ENCODE data around the gene XYLT1. TPM values are rescaled to one million over a fixed set of nuclear protein-coding genes. Genes with fewer than 3 reads are reported as not detected.
A peak's percentile ranks its signal among the peaks of the same experiment; 100 is the strongest.

Gene XYLT1
- total RNA-seq, 5 donors from 2014 or later (not counting 1 experiment from before 2014, with no cell fraction given): 25.8 to 70.6 (median 57.8) TPM

DNA sequence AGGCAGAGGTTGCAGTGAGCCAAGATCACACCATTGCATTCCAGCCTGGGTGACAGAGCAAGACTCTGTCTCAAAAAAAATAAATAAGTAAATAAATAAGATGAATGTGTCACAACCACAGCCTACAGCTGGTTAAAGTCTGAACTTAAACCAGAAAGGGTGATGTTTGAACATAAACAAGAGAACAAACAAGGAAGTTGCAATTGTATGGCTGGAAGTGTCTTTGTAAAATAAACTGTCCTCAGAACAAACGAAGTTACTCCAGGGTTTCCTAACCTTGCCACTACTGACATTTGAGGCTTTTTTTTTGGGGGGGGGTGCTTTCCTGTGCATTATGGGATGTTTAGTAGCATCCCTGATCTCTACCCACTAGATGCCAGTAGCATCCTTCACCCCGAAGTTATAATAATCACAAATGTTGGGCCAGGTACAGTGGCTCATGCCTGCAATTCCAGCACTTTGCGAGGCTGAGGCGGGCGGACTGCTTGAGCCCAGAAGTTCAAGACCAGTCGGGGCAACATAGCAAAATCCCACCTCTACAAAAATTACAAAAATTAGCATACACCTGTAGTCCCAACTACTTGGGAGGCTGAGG is 119.2 kb downstream of the XYLT1 start:
- H3K9me3 ChIP-seq: no peaks in the 10 kb centered on the region
- Mint-ChIP-seq H3K9me3 (no peaks in the 10 kb centered on the region), H3K4me3 (peak overlapping the region in 1 of 3 donors; percentile 26), H3K4me1 (peaks cover 59 to 69% (median 68%) of the 10 kb centered on the region in 3 donors), H3K27ac (peak overlapping the region in 1 of 2 donors; percentile 61), H3K36me3 (peaks cover 37% of the 10 kb centered on the region), H3K27me3 (no peaks in the 10 kb centered on the region)
- POLR2A ChIA-PET: no interaction called here
- peak in 1 of 4 experiments; percentile 36 for ATAC-seq (replicated peaks in 1 of 4)
- DNase-seq: peak in 1 of 35 experiments; percentile 37
- H3K27ac ChIP-seq (ENCODE audit: low read length): no peak overlapping the region
- no peak overlapping the region for H3K4me3 ChIP-seq (ENCODE audit: control insufficient read depth in 1 of 2, extremely low read depth in 1 of 2, low read length in 1 of 2)
- CTCF ChIA-PET: no interaction called here
- H3K4me1 ChIP-seq (ENCODE audit: control insufficient read depth in 1 of 2, extremely low read depth in 1 of 2, insufficient read depth in 2 of 2, low read length in 2 of 2): peaks cover 4 to 39% of the 10 kb centered on the region in 2 experiments
- H3K36me3 ChIP-seq (ENCODE audit: control insufficient read depth in 2 of 2, extremely low read depth in 1 of 2, insufficient read depth in 1 of 2, low read length in 1 of 2): peaks cover 0 to 13% of the 10 kb centered on the region in 2 donors
- H3K27me3 ChIP-seq (replicated peaks in 1 of 2; ENCODE audit: control insufficient read depth in 2 of 2, extremely low read depth in 1 of 2, insufficient read depth in 2 of 2, low read length in 1 of 2): no peaks in the 10 kb centered on the region
- no CpG with 5 or more reads among the region's 6 CpGs for WGBS (ENCODE audit: insufficient coverage)

DNA sequence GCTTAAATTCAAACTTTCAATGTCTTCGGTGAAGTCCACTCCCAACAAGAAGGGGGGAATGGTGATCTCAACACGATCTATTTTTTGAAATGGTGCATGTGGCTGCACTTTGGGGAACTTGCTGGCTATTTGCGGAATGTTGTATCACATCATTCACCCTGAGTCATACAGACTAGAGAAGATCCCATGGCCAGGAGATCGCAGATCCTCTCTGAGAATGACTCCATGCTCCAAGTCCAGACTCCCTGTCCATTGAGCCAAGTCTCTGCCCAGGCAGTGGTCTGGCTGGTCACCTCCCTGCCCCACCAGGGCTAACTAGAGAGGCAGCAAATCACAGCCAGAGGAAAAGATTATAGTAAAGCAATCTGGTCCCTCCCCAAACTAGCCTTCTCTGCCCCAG is 120.6 kb downstream of the XYLT1 start:
- no peak overlapping the region for H3K27ac ChIP-seq (ENCODE audit: low read length)
- Mint-ChIP-seq H3K27ac (no peak overlapping the region), H3K27me3 (no peaks in the 10 kb centered on the region), H3K9me3 (no peaks in the 10 kb centered on the region), H3K4me3 (no peak overlapping the region), H3K4me1 (peaks cover 63 to 77% (median 70%) of the 10 kb centered on the region in 3 donors), H3K36me3 (peaks cover 36% of the 10 kb centered on the region)
- ATAC-seq (replicated peaks in 1 of 4) (no peak), DNase-seq (no peak)
- CTCF ChIA-PET: no interaction called here
- H3K9me3 ChIP-seq: no peaks in the 10 kb centered on the region
- H3K4me1 ChIP-seq (ENCODE audit: control insufficient read depth in 1 of 2, extremely low read depth in 1 of 2, insufficient read depth in 2 of 2, low read length in 2 of 2): peaks cover 7 to 48% of the 10 kb centered on the region in 2 experiments
- POLR2A ChIA-PET: no interaction called here
- H3K4me3 ChIP-seq (ENCODE audit: control insufficient read depth in 1 of 2, extremely low read depth in 1 of 2, low read length in 1 of 2): no peak overlapping the region
- WGBS (ENCODE audit: insufficient coverage): 93% methylated on average over 4 of the region's 4 CpGs
- peaks cover 0 to 13% of the 10 kb centered on the region in 2 donors for H3K36me3 ChIP-seq (ENCODE audit: control insufficient read depth in 2 of 2, extremely low read depth in 1 of 2, insufficient read depth in 1 of 2, low read length in 1 of 2)
- no peaks in the 10 kb centered on the region for H3K27me3 ChIP-seq (replicated peaks in 1 of 2; ENCODE audit: control insufficient read depth in 2 of 2, extremely low read depth in 1 of 2, insufficient read depth in 2 of 2, low read length in 1 of 2)

DNA sequence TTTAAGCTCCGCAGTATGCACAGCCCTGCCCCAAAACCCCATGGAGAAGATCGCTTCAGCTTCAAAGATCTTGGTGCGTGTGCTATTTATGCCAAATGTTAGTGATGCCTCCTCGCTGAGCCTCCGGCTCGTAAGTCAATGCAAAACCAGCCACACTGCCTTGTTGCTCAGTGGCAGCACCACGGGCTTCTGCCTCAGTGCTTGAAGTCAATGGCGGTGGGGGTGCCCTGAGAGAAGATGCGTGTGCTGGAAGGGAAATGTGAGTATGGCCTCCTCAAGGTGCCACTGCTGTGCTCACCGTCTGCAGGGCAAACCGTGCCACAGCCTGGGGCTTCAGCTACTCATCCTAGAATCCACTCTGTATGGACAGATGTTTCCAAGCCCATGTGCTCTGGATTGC is 121.9 kb downstream of the XYLT1 start:
- H3K27me3 ChIP-seq (replicated peaks in 1 of 2; ENCODE audit: control insufficient read depth in 2 of 2, extremely low read depth in 1 of 2, insufficient read depth in 2 of 2, low read length in 1 of 2): no peaks in the 10 kb centered on the region
- DNase-seq (no peak), ATAC-seq (replicated peaks in 1 of 4) (no peak)
- peaks cover 29% of the 10 kb centered on the region for H3K36me3 Mint-ChIP-seq
- no peaks in the 10 kb centered on the region for H3K9me3 Mint-ChIP-seq
- no peaks in the 10 kb centered on the region for H3K9me3 ChIP-seq
- CTCF ChIA-PET: no interaction called here
- POLR2A ChIA-PET: no interaction called here
- peaks cover 71 to 84% (median 76%) of the 10 kb centered on the region in 3 donors for H3K4me1 Mint-ChIP-seq
- no peaks in the 10 kb centered on the region for H3K27me3 Mint-ChIP-seq
- peaks cover 15 to 56% of the 10 kb centered on the region in 2 experiments for H3K4me1 ChIP-seq (ENCODE audit: control insufficient read depth in 1 of 2, extremely low read depth in 1 of 2, insufficient read depth in 2 of 2, low read length in 2 of 2)
- 91% methylated on average over 8 of the region's 11 CpGs for WGBS (ENCODE audit: insufficient coverage)
- H3K27ac ChIP-seq (ENCODE audit: low read length): no peak overlapping the region
- H3K36me3 ChIP-seq (ENCODE audit: control insufficient read depth in 2 of 2, extremely low read depth in 1 of 2, insufficient read depth in 1 of 2, low read length in 1 of 2): peaks cover 0 to 2% of the 10 kb centered on the region in 2 donors
- H3K27ac Mint-ChIP-seq: peak overlapping the region; percentile 25 to 87
- no peak overlapping the region for H3K4me3 Mint-ChIP-seq
- H3K4me3 ChIP-seq (ENCODE audit: control insufficient read depth in 1 of 2, extremely low read depth in 1 of 2, low read length in 1 of 2): no peak overlapping the region

DNA sequence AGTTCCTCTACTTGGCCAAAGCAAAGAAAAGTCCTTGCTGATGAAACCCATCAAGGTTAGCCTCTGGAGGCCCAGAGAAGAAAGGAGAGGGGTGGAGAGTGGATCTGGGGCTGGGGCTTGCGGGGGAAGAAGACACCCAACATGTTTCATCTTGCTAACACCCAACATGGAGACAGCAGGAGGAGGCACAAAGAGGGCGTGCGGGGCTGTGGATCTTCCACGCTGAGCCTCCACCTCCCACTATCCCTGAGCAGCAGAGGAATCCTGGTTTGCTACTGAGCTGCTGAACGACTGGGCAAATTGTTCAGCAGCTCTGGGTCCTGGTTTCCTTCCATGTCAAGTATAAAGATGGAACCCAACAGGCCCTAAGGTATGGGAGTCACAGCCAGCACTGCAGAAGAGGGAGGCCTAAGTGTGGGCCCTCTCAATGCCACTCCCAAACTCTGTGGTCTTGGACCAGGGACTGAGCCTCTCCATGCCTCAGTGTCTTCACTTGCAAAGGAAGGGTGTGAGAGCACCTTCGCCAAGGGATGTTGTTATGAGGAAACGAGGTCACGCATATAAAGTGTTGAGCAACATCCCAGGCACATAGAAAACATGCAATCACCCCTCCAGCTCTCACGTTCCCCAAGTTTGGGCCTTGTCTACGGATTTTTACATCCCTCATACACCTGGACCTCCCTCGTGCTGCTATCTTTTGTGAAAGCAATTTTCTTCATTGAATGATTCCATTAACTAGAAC is 122.5 kb downstream of the XYLT1 start:
- Histone ChIP-seq H3K4me1 (ENCODE audit: control insufficient read depth in 1 of 2, extremely low read depth in 1 of 2, insufficient read depth in 2 of 2, low read length in 2 of 2) (peaks cover 18 to 62% of the 10 kb centered on the region in 2 experiments), H3K4me3 (ENCODE audit: control insufficient read depth in 1 of 2, extremely low read depth in 1 of 2, low read length in 1 of 2) (no peak overlapping the region), H3K9me3 (no peaks in the 10 kb centered on the region), H3K36me3 (ENCODE audit: control insufficient read depth in 2 of 2, extremely low read depth in 1 of 2, insufficient read depth in 1 of 2, low read length in 1 of 2) (peaks cover 0 to 2% of the 10 kb centered on the region in 2 donors), H3K27ac (ENCODE audit: low read length) (peak overlapping the region; percentile 61), H3K27me3 (replicated peaks in 1 of 2; ENCODE audit: control insufficient read depth in 2 of 2, extremely low read depth in 1 of 2, insufficient read depth in 2 of 2, low read length in 1 of 2) (no peaks in the 10 kb centered on the region)
- POLR2A ChIA-PET: interaction anchor here in 1 of 2 donors (0.5 kb wide), 1 partner anchor 116 kb away, joined by 4 read pairs; no protein-coding TSS in a partner anchor
- peaks cover 71 to 85% (median 76%) of the 10 kb centered on the region in 3 donors for H3K4me1 Mint-ChIP-seq
- peak overlapping the region; percentile 87 to 91 for H3K27ac Mint-ChIP-seq
- H3K4me3 Mint-ChIP-seq: no peak overlapping the region
- no peaks in the 10 kb centered on the region for H3K27me3 Mint-ChIP-seq
- DNase-seq (peak in 1 of 35 experiments; percentile 12), ATAC-seq (replicated peaks in 1 of 4) (no peak)
- CTCF ChIA-PET: no interaction called here
- H3K36me3 Mint-ChIP-seq: peaks cover 25% of the 10 kb centered on the region
- no peaks in the 10 kb centered on the region for H3K9me3 Mint-ChIP-seq
- 94% methylated on average over 4 of the region's 11 CpGs for WGBS (ENCODE audit: insufficient coverage)

DNA sequence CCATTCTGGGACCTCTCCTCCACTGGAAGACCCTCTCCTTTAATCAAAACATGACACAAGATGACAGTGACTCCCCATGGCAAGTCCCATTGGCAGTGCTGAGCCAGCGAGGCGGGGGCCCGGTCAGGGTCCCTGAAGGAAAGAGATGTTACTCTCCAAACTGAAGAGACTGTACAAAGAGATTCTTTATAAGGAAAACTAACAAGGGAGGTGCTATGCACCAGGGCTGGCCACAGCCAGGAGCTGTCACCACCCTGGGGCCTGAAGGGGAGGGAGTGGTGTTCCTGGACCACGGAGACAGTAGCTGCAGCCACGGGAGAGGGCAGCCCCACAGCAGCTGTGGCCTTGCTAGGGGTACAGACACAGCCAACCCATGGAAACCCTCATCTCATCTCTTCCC is 123.1 kb downstream of the XYLT1 start:
- Mint-ChIP-seq H3K27me3 (no peaks in the 10 kb centered on the region), H3K4me3 (peak overlapping the region; percentile 5 to 62 (median 43)), H3K9me3 (no peaks in the 10 kb centered on the region), H3K36me3 (peaks cover 29% of the 10 kb centered on the region), H3K27ac (peak overlapping the region; percentile 87 to 91), H3K4me1 (peaks cover 73 to 85% (median 76%) of the 10 kb centered on the region in 3 donors)
- no peak for DNase-seq
- H3K9me3 ChIP-seq: no peaks in the 10 kb centered on the region
- H3K4me1 ChIP-seq (ENCODE audit: control insufficient read depth in 1 of 2, extremely low read depth in 1 of 2, insufficient read depth in 2 of 2, low read length in 2 of 2): peaks cover 20 to 68% of the 10 kb centered on the region in 2 experiments
- H3K27ac ChIP-seq (ENCODE audit: low read length): peak overlapping the region; percentile 61
- H3K27me3 ChIP-seq (replicated peaks in 1 of 2; ENCODE audit: control insufficient read depth in 2 of 2, extremely low read depth in 1 of 2, insufficient read depth in 2 of 2, low read length in 1 of 2): no peaks in the 10 kb centered on the region
- CTCF ChIA-PET: interaction anchor here in 1 of 2 donors (1.2 kb wide), 1 partner anchor 12 kb away, joined by 7 read pairs; no protein-coding TSS in a partner anchor
- peaks cover 0 to 2% of the 10 kb centered on the region in 2 donors for H3K36me3 ChIP-seq (ENCODE audit: control insufficient read depth in 2 of 2, extremely low read depth in 1 of 2, insufficient read depth in 1 of 2, low read length in 1 of 2)
- no CpG with 5 or more reads among the region's 5 CpGs for WGBS (ENCODE audit: insufficient coverage)
- no peak for ATAC-seq (replicated peaks in 1 of 4)
- POLR2A ChIA-PET: interaction anchor here (0.5 to 1.0 kb wide), 5 partner anchors 11 to 117 kb away, joined by 4 to 8 read pairs (median 4); no protein-coding TSS in a partner anchor
- H3K4me3 ChIP-seq (ENCODE audit: control insufficient read depth in 1 of 2, extremely low read depth in 1 of 2, low read length in 1 of 2): no peak overlapping the region

All from T-cell (primary cell).